CD14-positive monocyte (primary cell): ENCODE data around the gene URAD. TPM values are rescaled to one million over a fixed set of nuclear protein-coding genes. Genes with fewer than 3 reads are reported as not detected.

Source experiments
- DNase-seq, 3 donors: peaks; one replicate each; pipeline ENCODE4 v3.0.0-alpha.2; 2011 to 2022
- H2AFZ ChIP-seq: 2 replicates; pipeline ENCODE4 v1.6.0; 2012; ENCODE audit warnings: mild to moderate bottlenecking, low read depth, low read length, inconsistent platforms; ENCODE audit not compliant: insufficient read depth, poor library complexity, severe bottlenecking
- H3K27ac ChIP-seq, 2 donors: 1 replicate in 1 of 2; 2 replicates in 1 of 2; pipeline ENCODE4 v1.5.1; 2012 to 2013; ENCODE audit warnings: low read length in 2 of 2, control low read depth in 1 of 2, inconsistent platforms in 1 of 2, low read depth in 1 of 2, mild to moderate bottlenecking in 1 of 2
- H3K27me3 ChIP-seq, 2 donors: one replicate each; pipeline versions ENCODE4 v1.6.0 to v1.6.1; 2011 to 2013; ENCODE audit warnings: low read length in 2 of 2; ENCODE audit not compliant: control insufficient read depth in 2 of 2, insufficient read depth in 2 of 2
- H3K36me3 ChIP-seq, 2 donors: replicated peaks in 1 of 2; 1 replicate in 1 of 2; 2 replicates in 1 of 2; pipeline versions ENCODE4 v1.5.1 to v1.6.1; 2012 to 2013; ENCODE audit warnings: low read length in 2 of 2, control low read depth in 1 of 2, inconsistent platforms in 1 of 2, mild to moderate bottlenecking in 1 of 2; ENCODE audit not compliant: insufficient read depth in 2 of 2, control insufficient read depth in 1 of 2
- H3K4me1 ChIP-seq, 2 donors: 1 replicate in 1 of 2; 2 replicates in 1 of 2; pipeline versions ENCODE4 v1.5.1 to v1.6.1; 2012 to 2013; ENCODE audit warnings: low read length in 2 of 2, control low read depth in 1 of 2, inconsistent platforms in 1 of 2, mild to moderate bottlenecking in 1 of 2, moderate library complexity in 1 of 2; ENCODE audit not compliant: insufficient read depth in 2 of 2, control insufficient read depth in 1 of 2
- H3K4me2 ChIP-seq: replicated peaks from 2 replicates; pipeline ENCODE3; 2012; ENCODE audit warnings: low read length, moderate library complexity, mild to moderate bottlenecking; ENCODE audit not compliant: poor library complexity, severe bottlenecking; ENCODE audit errors: extremely low read depth
- H3K4me3 ChIP-seq, 3 experiments: fragments of 200-600 bp in 1 of 3; sonication (generic) in 1 of 3; replicated peaks in 1 of 3; 1 replicate in 2 of 3; 2 replicates in 1 of 3; pipeline ENCODE4 v1.5.1; 2011 to 2013; ENCODE audit warnings: low read length in 3 of 3, mild to moderate bottlenecking in 3 of 3, control low read depth in 2 of 3, low read depth in 2 of 3, inconsistent platforms in 1 of 3, moderate library complexity in 1 of 3
- H3K79me2 ChIP-seq: 2 replicates; pipeline ENCODE4 v1.6.0; 2012; ENCODE audit warnings: mild to moderate bottlenecking, control low read depth, inconsistent platforms, low read length, moderate library complexity; ENCODE audit not compliant: insufficient read depth
- H3K9ac ChIP-seq: 2 replicates; pipeline ENCODE4 v1.6.0; 2017; ENCODE audit warnings: low read length, mild to moderate bottlenecking; ENCODE audit not compliant: insufficient read depth, poor library complexity, severe bottlenecking
- H3K9me3 ChIP-seq, 2 donors: replicated peaks in 1 of 2; 1 replicate in 1 of 2; 2 replicates in 1 of 2; pipeline versions ENCODE4 v1.5.1 to v1.6.1; 2012 to 2013; ENCODE audit warnings: low read length in 2 of 2, control low read depth in 1 of 2; ENCODE audit not compliant: control insufficient read depth in 1 of 2, insufficient read depth in 1 of 2
- H4K20me1 ChIP-seq: 2 replicates; pipeline ENCODE4 v1.6.0; 2012; ENCODE audit warnings: mild to moderate bottlenecking, low read length, control low read depth, moderate library complexity; ENCODE audit not compliant: insufficient read depth
- H3K27ac Mint-ChIP-seq, 7 donors: one replicate each; pipeline ENCODE4 v1.8.0; 2020; ENCODE audit warnings: mild to moderate bottlenecking in 7 of 7, mixed read lengths in 7 of 7, moderate library complexity in 6 of 7, inconsistent platforms in 2 of 7
- H3K27me3 Mint-ChIP-seq, 3 donors: one replicate each; pipeline ENCODE4 v1.8.0; 2021 to 2022; ENCODE audit warnings: low read depth in 3 of 3, mild to moderate bottlenecking in 3 of 3, mixed read lengths in 3 of 3, moderate library complexity in 3 of 3, inconsistent platforms in 1 of 3
- H3K36me3 Mint-ChIP-seq, 2 donors: one replicate each; pipeline ENCODE4 v1.8.0; 2020; ENCODE audit warnings: mixed read lengths in 2 of 2, inconsistent platforms in 1 of 2, mild to moderate bottlenecking in 1 of 2
- H3K4me1 Mint-ChIP-seq: one replicate; pipeline ENCODE4 v1.8.0; 2020; ENCODE audit warnings: mild to moderate bottlenecking, mixed read lengths
- H3K4me3 Mint-ChIP-seq, 2 donors: one replicate each; pipeline ENCODE4 v1.8.0; 2020; ENCODE audit warnings: mild to moderate bottlenecking in 2 of 2, mixed read lengths in 2 of 2, moderate library complexity in 1 of 2
- H3K9me3 Mint-ChIP-seq, 7 donors: one replicate each; pipeline ENCODE4 v1.8.0; 2020 to 2022; ENCODE audit warnings: mixed read lengths in 7 of 7, mild to moderate bottlenecking in 6 of 7, moderate library complexity in 6 of 7, inconsistent platforms in 2 of 7
- WGBS: methylation state at CpG from one replicate; pipeline ENCODE4 v1.1.5; 2013; ENCODE audit warnings: missing lambda C conversion rate; ENCODE audit not compliant: insufficient coverage; 5-methylcytosine and 5-hydroxymethylcytosine counted together
- intact Hi-C, 2 donors: fragments of 100-400 bp; cut with micrococcal nuclease; formaldehyde crosslinking; loops; one replicate each; pipeline versions ENCODE4 v1.15.0 to v1.15.1; 2023
- polyA plus RNA-seq, 3 donors: library from polyadenylated mRNA; depleted of rRNA in 1 of 3; unstranded in 2 of 3; stranded (reverse) in 1 of 3; fragments of 300-500 nt in 2 of 3; fragments of >200 nt in 1 of 3; fragmentation: Illumina TruSeq in 2 of 3; gene quantifications; 1 replicate in 2 of 3; 2 replicates in 1 of 3; pipeline ENCODE4 v1.2.3, GENCODE V29; 2012 to 2021
- TF ChIP-seq, protein P1 (sequence below): fragments of 200-600 bp; IDR thresholded peaks from one replicate; pipeline ENCODE4 v1.8.0; 2022; ENCODE audit warnings: antibody characterized with exemption, mild to moderate bottlenecking

URAD gene
- polyA plus RNA-seq, 3 donors = 0.12 TPM; not detected in 2

DNA sequence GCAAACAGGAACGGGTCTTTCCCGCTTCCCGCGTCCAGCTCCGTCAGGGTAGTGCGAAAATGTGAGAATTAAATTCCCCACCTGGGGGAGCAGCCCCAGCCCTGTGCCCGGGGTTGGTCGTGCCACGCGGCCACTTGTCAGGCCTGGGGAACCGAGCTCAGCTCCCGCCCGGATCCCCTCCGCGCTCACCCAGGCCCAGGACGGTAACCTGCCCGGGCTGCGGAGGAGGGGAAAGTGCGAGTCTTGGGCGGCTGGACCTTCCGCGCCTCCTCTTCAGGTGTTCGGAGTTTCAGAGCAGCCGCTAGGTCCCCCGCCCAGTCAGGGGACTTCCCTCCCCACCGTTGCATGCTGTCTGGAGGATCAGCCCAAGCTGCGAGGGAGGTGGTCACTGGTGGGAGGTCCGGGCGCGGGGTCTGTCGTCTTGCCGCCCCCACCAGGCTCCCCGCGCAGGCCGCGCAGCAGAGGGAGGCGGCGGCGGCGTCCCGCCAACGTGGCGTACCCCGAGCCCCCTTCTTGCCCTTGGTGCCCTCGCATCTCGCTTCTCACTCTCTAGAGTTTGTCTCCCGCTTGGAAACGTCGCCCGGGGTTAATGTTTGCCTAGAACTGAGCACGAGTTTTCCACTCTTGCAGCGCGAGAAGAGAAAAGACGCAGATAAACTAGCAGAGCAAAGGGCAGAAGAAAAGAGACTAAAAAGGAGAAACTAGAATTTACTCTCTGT, 8.1 kb downstream of the URAD start:
- Histone ChIP-seq H3K4me3 (no peak overlapping the region), H3K4me1 (peaks cover 8 to 12% of the 10 kb centered on the region in 2 donors), H3K4me2 (no peak overlapping the region), H3K9ac (no peak overlapping the region), H3K9me3 (peaks cover 0 to 28% of the 10 kb centered on the region in 2 donors), H3K27me3 (peaks cover 67 to 78% of the 10 kb centered on the region in 2 donors), H4K20me1 (no peaks in the 10 kb centered on the region), H2AFZ (no peak overlapping the region), H3K79me2 (no peaks in the 10 kb centered on the region), H3K27ac (no peak overlapping the region), H3K36me3 (no peaks in the 10 kb centered on the region)
- intact Hi-C loops = loop anchor here (5.0 to 10.0 kb wide), 4 partner anchors 148 to 996 kb away; no protein-coding TSS in a partner anchor
- H3K27ac Mint-ChIP-seq = peak overlapping the region in 1 of 7 donors; percentile 61
- peaks cover 25% of the 10 kb centered on the region for H3K4me1 Mint-ChIP-seq
- H3K36me3 Mint-ChIP-seq = no peaks in the 10 kb centered on the region
- peaks cover 0 to 19% (median 2%) of the 10 kb centered on the region in 7 donors for H3K9me3 Mint-ChIP-seq
- TF ChIP-seq, protein P1, sequence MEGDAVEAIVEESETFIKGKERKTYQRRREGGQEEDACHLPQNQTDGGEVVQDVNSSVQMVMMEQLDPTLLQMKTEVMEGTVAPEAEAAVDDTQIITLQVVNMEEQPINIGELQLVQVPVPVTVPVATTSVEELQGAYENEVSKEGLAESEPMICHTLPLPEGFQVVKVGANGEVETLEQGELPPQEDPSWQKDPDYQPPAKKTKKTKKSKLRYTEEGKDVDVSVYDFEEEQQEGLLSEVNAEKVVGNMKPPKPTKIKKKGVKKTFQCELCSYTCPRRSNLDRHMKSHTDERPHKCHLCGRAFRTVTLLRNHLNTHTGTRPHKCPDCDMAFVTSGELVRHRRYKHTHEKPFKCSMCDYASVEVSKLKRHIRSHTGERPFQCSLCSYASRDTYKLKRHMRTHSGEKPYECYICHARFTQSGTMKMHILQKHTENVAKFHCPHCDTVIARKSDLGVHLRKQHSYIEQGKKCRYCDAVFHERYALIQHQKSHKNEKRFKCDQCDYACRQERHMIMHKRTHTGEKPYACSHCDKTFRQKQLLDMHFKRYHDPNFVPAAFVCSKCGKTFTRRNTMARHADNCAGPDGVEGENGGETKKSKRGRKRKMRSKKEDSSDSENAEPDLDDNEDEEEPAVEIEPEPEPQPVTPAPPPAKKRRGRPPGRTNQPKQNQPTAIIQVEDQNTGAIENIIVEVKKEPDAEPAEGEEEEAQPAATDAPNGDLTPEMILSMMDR = no peak
- peak overlapping the region; percentile 58 to 81 for H3K4me3 Mint-ChIP-seq
- DNase-seq = no peak
- WGBS = 11% methylated on average over 46 of the region's 54 CpGs
- H3K27me3 Mint-ChIP-seq = peaks cover 74 to 86% (median 80%) of the 10 kb centered on the region in 3 donors

DNA sequence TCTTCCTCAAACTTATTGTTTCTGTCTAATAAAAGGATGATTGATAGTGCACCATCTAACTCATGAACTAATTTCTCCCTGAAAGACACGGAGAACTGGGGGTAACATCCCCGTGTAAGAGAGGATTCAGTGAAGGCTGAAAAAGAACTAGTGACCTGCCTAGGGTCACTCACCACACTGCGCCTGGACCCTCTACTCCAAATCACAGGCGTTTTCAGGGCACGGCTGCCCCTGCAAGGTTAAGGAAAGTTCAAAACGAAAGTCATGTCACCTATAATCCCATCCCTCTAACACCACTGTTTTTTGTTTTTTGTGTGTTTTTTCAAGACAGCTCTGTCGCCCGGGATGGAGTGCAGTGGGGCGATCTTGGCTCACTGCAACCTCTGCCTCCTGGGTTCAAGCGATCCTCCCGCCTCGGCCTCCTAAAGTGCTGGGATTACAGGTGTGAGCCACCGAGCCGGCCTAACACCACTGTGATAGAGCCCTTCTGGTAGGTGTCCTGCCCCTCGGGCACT, 8.7 kb downstream of the URAD start:
- Mint-ChIP-seq H3K27ac (peak overlapping the region in 1 of 7 donors; percentile 61), H3K9me3 (peaks cover 0 to 19% (median 2%) of the 10 kb centered on the region in 7 donors), H3K27me3 (peaks cover 80 to 92% (median 86%) of the 10 kb centered on the region in 3 donors), H3K4me3 (peak overlapping the region in 1 of 2 donors; percentile 81), H3K36me3 (no peaks in the 10 kb centered on the region), H3K4me1 (peaks cover 29% of the 10 kb centered on the region)
- H3K79me2 ChIP-seq = no peaks in the 10 kb centered on the region
- no peak overlapping the region for H2AFZ ChIP-seq
- no peaks in the 10 kb centered on the region for H3K36me3 ChIP-seq
- peak overlapping the region; percentile 1 for H3K4me2 ChIP-seq
- peaks cover 72 to 84% of the 10 kb centered on the region in 2 donors for H3K27me3 ChIP-seq
- TF ChIP-seq, protein P1 = no peak
- no peak overlapping the region for H3K9ac ChIP-seq
- H4K20me1 ChIP-seq = no peaks in the 10 kb centered on the region
- no peak for DNase-seq
- intact Hi-C loops = loop anchor here (5.0 to 10.0 kb wide), 4 partner anchors 148 to 995 kb away; no protein-coding TSS in a partner anchor
- H3K4me1 ChIP-seq = peaks cover 8 to 12% of the 10 kb centered on the region in 2 donors
- no peak overlapping the region for H3K27ac ChIP-seq
- WGBS = 13% methylated on average over 10 of the region's 15 CpGs
- H3K9me3 ChIP-seq = peaks cover 0 to 32% of the 10 kb centered on the region in 2 donors
- H3K4me3 ChIP-seq = no peak overlapping the region
